HFFc6 (cell line): ENCODE measurements around the gene KRT28. TPM values are rescaled to one million over a fixed set of nuclear protein-coding genes. Genes with fewer than 3 reads are reported as not detected.

Experiments
- DNase-seq: peaks from one replicate; pipeline ENCODE4 v3.0.0-alpha.2; 2018
- H3K27ac Mint-ChIP-seq: 2 replicates; pipeline ENCODE4 v1.8.0; 2020; ENCODE audit warnings: mild to moderate bottlenecking, mixed read lengths
- H3K27me3 Mint-ChIP-seq: 2 replicates; pipeline ENCODE4 v1.8.0; 2021; ENCODE audit warnings: mild to moderate bottlenecking, moderate library complexity, mixed read lengths; ENCODE audit not compliant: insufficient read depth
- H3K36me3 Mint-ChIP-seq: 2 replicates; pipeline ENCODE4 v1.8.0; 2021; ENCODE audit warnings: low read depth, mixed read lengths
- H3K4me1 Mint-ChIP-seq: 2 replicates; pipeline ENCODE4 v1.8.0; 2020; ENCODE audit warnings: low read depth, mixed read lengths
- H3K4me3 Mint-ChIP-seq: 2 replicates; pipeline ENCODE4 v1.8.0; 2020; ENCODE audit warnings: mild to moderate bottlenecking, moderate library complexity, mixed read lengths
- H3K9me3 Mint-ChIP-seq: 2 replicates; pipeline ENCODE4 v1.8.0; 2020; ENCODE audit warnings: mild to moderate bottlenecking, mixed read lengths
- CTCF ChIP-seq: fragments of 200-600 bp; sonication (generic); IDR thresholded peaks from 2 replicates; pipeline ENCODE4 v1.5.0; 2021; ENCODE audit warnings: antibody characterized with exemption, mild to moderate bottlenecking
- total RNA-seq, 6 experiments: library from RNA; stranded (reverse); fragmentation: NEBNext Ultra II Directional; extraction: Animal tissue kit (Norgen Biotek cat#: 25700); gene quantifications; 2 replicates in 1 of 6; 3 replicates in 5 of 6; pipeline ENCODE4 v1.2.3, GENCODE V29; 2021

Gene KRT28
- total RNA-seq, 6 experiments from 2014 or later, result not detected

- no peak within 1 kb of the TSS for H3K4me3 Mint-ChIP-seq
- no peak within 1 kb of the TSS; the same call in 1 of the 2 replicates for H3K27ac Mint-ChIP-seq
- H3K36me3 Mint-ChIP-seq, result peaks cover 32% of the 10 kb centered on the region
- H3K4me1 Mint-ChIP-seq, result peaks cover 44% of the 10 kb centered on the region
- no peak for TF ChIP-seq CTCF
- no peak for DNase-seq
- H3K9me3 Mint-ChIP-seq, result no peaks in the 10 kb centered on the region
- H3K27me3 Mint-ChIP-seq, result no peaks in the 10 kb centered on the region
Measured at GRCh38 chr17:40822132-40822812, 22.5 kb upstream of the KRT28 start, which contains the start of gene KRT10. KRT10 (minus strand) TSS chr17:40822614; CDS start chr17:40822585, 29 bp downstream.

DNA sequence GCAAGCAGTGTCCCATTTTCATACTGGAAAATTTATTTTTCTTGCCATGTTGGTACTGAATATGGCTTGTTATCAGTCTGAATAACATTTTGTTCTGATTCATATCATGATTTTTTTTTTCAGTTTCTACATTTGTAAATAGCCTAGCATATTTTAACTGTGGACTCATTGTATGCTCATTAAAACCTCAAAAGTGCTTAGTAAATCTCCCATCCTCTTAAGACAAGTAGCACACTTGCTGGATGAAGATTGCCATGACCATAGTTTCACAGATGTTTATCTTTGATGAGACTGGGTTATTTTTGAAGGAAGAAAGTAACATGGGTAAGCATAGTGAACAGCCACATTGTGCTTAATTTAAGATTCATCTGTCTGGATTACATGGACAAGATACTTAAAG lies 21.8 kb upstream of the KRT28 start:
- H3K27ac Mint-ChIP-seq, result no peak overlapping the region

DNA sequence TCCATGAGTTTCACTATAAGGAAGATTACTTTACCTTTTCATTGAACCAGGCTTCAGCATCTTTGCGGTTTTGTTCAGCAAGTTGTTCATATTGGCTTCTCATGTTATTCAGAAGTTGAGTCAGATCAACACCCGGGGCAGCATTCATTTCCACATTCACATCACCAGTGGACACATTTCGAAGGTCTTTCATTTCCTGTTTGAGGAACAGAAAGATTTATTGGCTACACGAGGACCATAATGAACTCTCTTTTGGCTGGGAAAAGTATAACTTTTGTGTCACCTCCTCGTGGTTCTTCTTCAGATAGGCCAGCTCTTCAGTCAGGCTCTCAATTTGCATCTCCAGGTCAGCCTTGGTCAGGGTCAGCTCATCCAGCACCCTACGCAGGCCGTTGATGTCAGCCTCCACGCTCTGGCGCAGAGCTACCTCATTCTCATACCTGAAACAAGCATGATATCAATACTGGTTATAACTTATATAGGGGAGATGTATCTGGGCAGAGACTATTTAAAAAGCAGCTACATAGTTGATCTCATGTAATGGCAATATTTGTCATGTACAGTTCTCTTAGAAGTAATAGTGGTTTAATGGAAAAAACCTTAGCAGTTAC lies 20.6 kb upstream of the KRT28 start:
- Mint-ChIP-seq H3K4me3 (peak overlapping the region; percentile 96), H3K27ac (0 out of 2 replicates have a peak overlapping the region, but pooled peaks have one; percentile 97), H3K36me3 (peaks cover 42% of the 10 kb centered on the region), H3K4me1 (peaks cover 51% of the 10 kb centered on the region), H3K9me3 (no peaks in the 10 kb centered on the region), H3K27me3 (no peaks in the 10 kb centered on the region)
- no peak for DNase-seq
- no peak for TF ChIP-seq CTCF

More for the DNA sequence above, 21.8 kb upstream of the KRT28 start:
- peak; percentile 32 for DNase-seq
- Mint-ChIP-seq H3K9me3 (no peaks in the 10 kb centered on the region), H3K36me3 (peaks cover 40% of the 10 kb centered on the region), H3K4me3 (no peak overlapping the region), H3K27me3 (no peaks in the 10 kb centered on the region), H3K4me1 (peaks cover 51% of the 10 kb centered on the region)
- TF ChIP-seq CTCF, result no peak

DNA sequence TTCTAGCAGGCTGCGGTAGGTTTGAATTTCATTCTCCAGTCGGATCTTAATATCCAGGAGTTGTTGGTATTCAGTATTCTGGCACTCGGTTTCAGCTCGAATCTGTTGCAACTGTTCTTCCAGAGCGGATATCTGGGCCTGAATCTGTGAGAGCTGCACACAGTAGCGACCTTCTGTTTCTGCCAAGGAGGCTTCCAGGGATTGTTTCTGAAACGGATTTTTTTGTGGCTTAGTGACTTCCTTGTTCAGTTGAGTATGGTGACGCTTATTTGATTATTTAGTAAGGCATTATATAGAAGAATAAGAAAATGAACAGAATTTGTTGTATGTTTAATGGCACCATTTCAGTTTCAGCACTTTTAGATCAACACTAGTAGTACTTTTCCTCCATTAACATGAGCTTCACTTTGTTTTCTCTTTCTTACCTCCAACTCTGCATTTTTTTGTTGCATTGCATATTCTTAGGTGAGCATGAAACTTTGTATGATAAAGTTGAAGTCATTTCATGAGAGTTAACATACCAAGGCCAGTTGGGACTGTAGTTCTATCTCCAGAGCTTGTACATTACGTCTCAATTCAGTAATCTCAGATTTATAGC lies 19.9 kb upstream of the KRT28 start:
- Mint-ChIP-seq H3K27me3 (no peaks in the 10 kb centered on the region), H3K9me3 (no peaks in the 10 kb centered on the region), H3K27ac (peak overlapping the region; percentile 97), H3K4me1 (peaks cover 51% of the 10 kb centered on the region), H3K36me3 (peaks cover 42% of the 10 kb centered on the region), H3K4me3 (peak overlapping the region; percentile 96)
- TF ChIP-seq CTCF, result no peak
- DNase-seq, result peak; percentile 17

DNA sequence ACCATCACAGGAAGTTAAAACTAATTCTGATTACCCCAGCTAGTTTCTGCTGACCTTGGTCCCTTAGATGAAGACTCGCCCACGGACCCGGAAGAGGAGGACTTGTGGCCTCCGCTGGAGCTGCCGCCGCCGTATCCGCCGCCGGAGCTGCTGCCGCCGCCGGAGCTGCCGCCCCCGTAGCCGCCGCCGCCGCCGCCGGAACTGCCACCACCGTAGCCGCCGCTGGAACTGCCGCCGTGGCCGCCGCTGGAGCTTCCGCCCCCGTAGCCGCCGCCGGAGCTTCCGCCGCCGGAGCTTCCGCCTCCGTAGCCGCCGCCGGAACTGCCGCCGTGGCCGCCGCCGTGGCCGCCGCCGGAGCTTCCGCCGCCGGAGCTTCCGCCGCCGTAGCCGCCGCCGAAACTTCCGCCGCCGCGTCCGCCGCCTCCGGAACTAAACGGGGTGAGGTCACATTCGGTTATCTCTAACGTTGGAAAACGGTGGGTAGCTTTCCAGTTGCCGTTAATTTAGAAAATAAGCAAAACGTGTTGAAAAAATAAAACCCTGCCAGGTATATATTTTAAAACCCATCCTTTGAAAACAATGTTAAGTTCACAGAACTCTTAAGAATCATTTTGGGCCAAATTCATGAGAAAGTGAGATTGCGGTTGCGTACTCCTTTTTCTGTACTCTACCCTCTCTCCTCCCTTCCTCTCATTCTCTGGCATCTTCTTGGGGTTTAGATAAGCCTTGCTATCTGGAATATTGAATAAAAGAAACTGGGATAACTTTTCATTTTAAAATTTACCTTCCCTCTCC lies 19.2 kb upstream of the KRT28 start:
- DNase-seq, result peak; percentile 77
- Mint-ChIP-seq H3K4me1 (peaks cover 57% of the 10 kb centered on the region), H3K9me3 (no peaks in the 10 kb centered on the region), H3K27ac (peak overlapping the region; percentile 97), H3K4me3 (peak overlapping the region; percentile 97), H3K36me3 (peaks cover 42% of the 10 kb centered on the region), H3K27me3 (no peaks in the 10 kb centered on the region)
- no peak for TF ChIP-seq CTCF
